DND-41 (cell line): Measurements from ENCODE around the gene GUCA1A.

ENCODE experiments used
- ATAC-seq: fragments of 200-7000 bp; cut with Tn5 transposase; 3 replicates; pipeline ENCODE4 v1.9.1; 2021; ENCODE audit warnings: low read depth; ENCODE audit not compliant: insufficient read depth
- DNase-seq: peaks from one replicate; pipeline ENCODE4 v3.0.0-alpha.2; 2020
- H2AFZ ChIP-seq: 2 replicates; pipeline ENCODE4 v1.6.0; 2012; ENCODE audit warnings: low read depth, low read length
- H3K27ac ChIP-seq: 2 replicates; pipeline ENCODE4 v1.5.1; 2012; ENCODE audit warnings: low read length, inconsistent platforms
- H3K27me3 ChIP-seq: fragments of 200-600 bp; sonication (generic); 2 replicates; pipeline ENCODE4 v1.6.0; 2012; ENCODE audit warnings: low read length, mild to moderate bottlenecking, inconsistent platforms; ENCODE audit not compliant: insufficient read depth, poor library complexity
- H3K36me3 ChIP-seq: 2 replicates; pipeline ENCODE4 v1.5.1; 2012; ENCODE audit warnings: low read length, inconsistent platforms; ENCODE audit not compliant: insufficient read depth
- H3K4me1 ChIP-seq: 2 replicates; pipeline ENCODE4 v1.5.1; 2012; ENCODE audit warnings: mild to moderate bottlenecking, low read length; ENCODE audit not compliant: insufficient read depth
- H3K4me2 ChIP-seq: 2 replicates; pipeline ENCODE4 v1.6.0; 2012; ENCODE audit warnings: mild to moderate bottlenecking, moderate library complexity, low read length, inconsistent platforms; ENCODE audit not compliant: insufficient read depth
- H3K4me3 ChIP-seq, 2 experiments: fragments of 200-600 bp in 1 of 2; shearing (Covaris generic) in 1 of 2; 2 replicates each; pipeline ENCODE4 v1.5.1; 2012 to 2016; ENCODE audit warnings: inconsistent platforms in 2 of 2, low read length in 2 of 2, mild to moderate bottlenecking in 2 of 2, low read depth in 1 of 2, moderate library complexity in 1 of 2
- H3K79me2 ChIP-seq: 2 replicates; pipeline ENCODE4 v1.6.0; 2012; ENCODE audit warnings: low read length, inconsistent platforms; ENCODE audit not compliant: insufficient read depth
- H3K9ac ChIP-seq: 2 replicates; pipeline ENCODE4 v1.6.0; 2012; ENCODE audit warnings: low read depth, mild to moderate bottlenecking, inconsistent platforms, low read length, moderate library complexity
- H3K9me3 ChIP-seq: 2 replicates; pipeline ENCODE4 v1.5.1; 2012; ENCODE audit warnings: low read length, moderate library complexity, mild to moderate bottlenecking, inconsistent platforms; ENCODE audit not compliant: insufficient read depth, severe bottlenecking
- H4K20me1 ChIP-seq: 2 replicates; pipeline ENCODE4 v1.6.0; 2012; ENCODE audit warnings: low read length; ENCODE audit not compliant: insufficient read depth
- CTCF ChIP-seq: IDR thresholded peaks from 2 replicates; pipeline ENCODE4 v1.5.1; 2012; ENCODE audit warnings: borderline replicate concordance, low read length, moderate library complexity, mild to moderate bottlenecking; ENCODE audit not compliant: poor library complexity, severe bottlenecking; ENCODE audit errors: extremely low read depth
- EZH2 ChIP-seq: IDR thresholded peaks from 3 replicates; pipeline ENCODE4 v1.6.1; 2012; ENCODE audit warnings: borderline replicate concordance, low read depth, mild to moderate bottlenecking, moderate library complexity, low read length, inconsistent platforms; ENCODE audit not compliant: severe bottlenecking

GUCA1A gene

DNA sequence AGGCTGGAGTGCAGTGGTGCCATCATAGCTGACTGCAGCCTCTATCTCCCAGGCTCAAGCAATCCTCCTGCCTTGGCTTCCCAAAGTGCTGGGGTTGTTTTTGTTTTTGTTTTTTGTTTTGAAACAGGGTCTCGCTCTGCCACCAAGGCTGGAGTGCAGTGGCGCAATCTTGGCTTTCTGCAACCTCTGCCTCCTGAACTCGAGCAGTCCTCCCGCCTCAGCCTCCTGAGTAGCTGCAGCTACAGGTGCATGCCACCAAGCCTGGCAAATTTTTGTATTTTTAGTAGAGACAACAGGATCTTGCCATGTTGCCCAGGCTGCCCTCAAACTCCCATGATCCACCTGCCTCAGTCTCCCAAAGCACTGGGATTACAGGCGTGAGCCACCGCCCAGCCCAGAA, 35.0 kb upstream of the GUCA1A start:
- DNase-seq: no peak
- Histone ChIP-seq H3K36me3 (no peaks in the 10 kb centered on the region), H3K27ac (no peak overlapping the region), H2AFZ (no peak overlapping the region), H3K4me2 (no peak overlapping the region), H3K4me1 (no peaks in the 10 kb centered on the region), H3K4me3 (no peak overlapping the region), H3K79me2 (no peaks in the 10 kb centered on the region), H4K20me1 (no peaks in the 10 kb centered on the region), H3K9ac (no peak overlapping the region), H3K27me3 (no peaks in the 10 kb centered on the region), H3K9me3 (no peaks in the 10 kb centered on the region)
- TF ChIP-seq CTCF: no peak
- no peak for TF ChIP-seq EZH2
- no peak for ATAC-seq

DNA sequence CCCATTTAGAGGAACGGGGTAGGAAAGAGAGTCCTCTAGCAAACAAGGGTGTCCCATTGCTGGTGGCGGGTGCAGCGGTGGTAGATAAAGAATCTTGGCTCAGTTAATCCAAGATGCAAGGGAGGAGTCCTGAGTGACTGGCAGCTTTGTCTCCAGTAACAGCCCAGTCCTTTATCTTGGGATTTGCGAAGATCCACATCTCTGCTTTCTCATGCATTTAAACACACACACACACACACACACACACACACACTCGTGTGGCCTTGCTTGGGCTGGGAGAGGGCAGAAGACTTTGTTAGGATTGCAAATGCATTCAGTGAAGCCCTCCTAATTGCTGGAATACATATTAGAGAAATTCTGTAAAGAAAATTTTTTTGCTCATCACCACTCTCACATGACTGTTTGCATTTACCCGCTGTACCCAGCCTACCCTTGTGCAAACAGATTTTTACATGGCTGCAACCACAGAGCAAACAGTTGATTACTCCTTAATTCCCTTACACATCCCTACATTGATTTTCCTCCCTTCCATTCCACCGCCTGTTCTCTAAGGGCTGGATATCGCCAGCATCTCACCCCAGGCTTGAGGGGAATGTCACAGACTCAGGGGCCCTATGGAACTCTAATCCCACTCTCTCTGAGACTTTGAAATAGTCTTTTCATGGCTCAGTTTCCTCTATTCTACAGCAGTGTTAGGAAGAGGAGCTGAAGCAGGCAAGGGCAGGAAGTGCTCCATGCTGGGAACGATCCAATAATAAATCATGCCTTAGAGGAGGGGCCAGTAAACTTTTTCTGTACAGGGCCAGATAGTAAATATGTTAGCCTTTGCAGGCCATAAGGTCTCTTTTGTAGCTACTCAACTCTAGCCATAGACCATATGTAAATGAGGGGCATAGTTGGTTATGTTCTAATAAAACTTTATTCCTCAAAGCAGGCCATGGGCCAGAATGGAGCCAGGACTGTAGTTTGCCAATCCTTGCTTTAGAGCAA, 34.2 kb upstream of the GUCA1A start:
- H3K36me3 ChIP-seq: no peaks in the 10 kb centered on the region
- no peak overlapping the region for H2AFZ ChIP-seq
- no peaks in the 10 kb centered on the region for H3K79me2 ChIP-seq
- no peak overlapping the region for H3K4me2 ChIP-seq
- no peaks in the 10 kb centered on the region for H3K9me3 ChIP-seq
- TF ChIP-seq EZH2: no peak
- TF ChIP-seq CTCF: no peak
- H3K27me3 ChIP-seq: no peaks in the 10 kb centered on the region
- H4K20me1 ChIP-seq: no peaks in the 10 kb centered on the region
- H3K4me3 ChIP-seq: no peak overlapping the region
- ATAC-seq (no peak), DNase-seq (no peak)
- H3K9ac ChIP-seq: no peak overlapping the region
- no peak overlapping the region for H3K27ac ChIP-seq
- no peaks in the 10 kb centered on the region for H3K4me1 ChIP-seq

- Histone ChIP-seq H3K27me3 (no peaks in the 10 kb centered on the region), H3K4me1 (no peaks in the 10 kb centered on the region), H2AFZ (no peak overlapping the region), H3K9me3 (no peaks in the 10 kb centered on the region), H3K9ac (no peak overlapping the region), H3K27ac (no peak overlapping the region), H3K4me3 (no peak overlapping the region), H3K4me2 (no peak overlapping the region), H4K20me1 (no peaks in the 10 kb centered on the region), H3K36me3 (no peaks in the 10 kb centered on the region), H3K79me2 (no peaks in the 10 kb centered on the region)
- ATAC-seq (no peak), DNase-seq (no peak)
- no peak for TF ChIP-seq CTCF
- no peak for TF ChIP-seq EZH2
These were observed 33.1 kb upstream of the GUCA1A start for GRCh38 chr6:42140032-42140431.
